ENCODE data around the gene VSTM2B. TPM values are rescaled to one million over a fixed set of nuclear protein-coding genes. Genes with fewer than 3 reads are reported as not detected.

The VSTM2B gene
- total and polyA plus RNA-seq, 2 donors: not detected

- peak; percentile 46 for DNase-seq (ENCODE audit: extremely low spot score)
- peaks cover 1% of the 10 kb centered on the region for H3K36me3 ChIP-seq (ENCODE audit: insufficient read depth)
- no peak overlapping the region for H3K4me3 ChIP-seq (ENCODE audit: low read depth, low read length)
- H3K4me1 ChIP-seq (ENCODE audit: insufficient read depth): no peaks in the 10 kb centered on the region
- WGBS: 38% methylated on average over 19 of the region's 19 CpGs
- no peak overlapping the region for H3K27ac ChIP-seq (ENCODE audit: low read depth)
Measured at GRCh38 chr19:29610574-29611271, 84.9 kb downstream of the VSTM2B start.

GRCh38 chr19:29612121-29612520 is 86.3 kb downstream of the VSTM2B start:
- DNase-seq (ENCODE audit: extremely low spot score): no peak
- WGBS: 94% methylated on average over 9 of the region's 9 CpGs
- Histone ChIP-seq H3K4me3 (ENCODE audit: low read depth, low read length) (no peak overlapping the region), H3K4me1 (ENCODE audit: insufficient read depth) (no peaks in the 10 kb centered on the region), H3K27ac (ENCODE audit: low read depth) (no peak overlapping the region), H3K36me3 (ENCODE audit: insufficient read depth) (peaks cover 1% of the 10 kb centered on the region)

- Histone ChIP-seq H3K27ac (ENCODE audit: low read depth) (no peak overlapping the region), H3K4me1 (ENCODE audit: insufficient read depth) (no peaks in the 10 kb centered on the region), H3K36me3 (ENCODE audit: insufficient read depth) (peaks cover 1% of the 10 kb centered on the region), H3K4me3 (ENCODE audit: low read depth, low read length) (no peak overlapping the region)
- DNase-seq (ENCODE audit: extremely low spot score): no peak
- WGBS: 94% methylated on average over 21 of the region's 21 CpGs
Measured at GRCh38 chr19:29612801-29613595, 87.2 kb downstream of the VSTM2B start.

GRCh38 chr19:29614046-29614445 is 88.3 kb downstream of the VSTM2B start:
- Histone ChIP-seq H3K4me1 (ENCODE audit: insufficient read depth) (no peaks in the 10 kb centered on the region), H3K4me3 (ENCODE audit: low read depth, low read length) (no peak overlapping the region), H3K36me3 (ENCODE audit: insufficient read depth) (peaks cover 1% of the 10 kb centered on the region), H3K27ac (ENCODE audit: low read depth) (no peak overlapping the region)
- 88% methylated on average over 7 of the region's 7 CpGs for WGBS
- no peak for DNase-seq (ENCODE audit: extremely low spot score)

Other genes starting within 250 kb of the VSTM2B start
- gene POP4, start 80.3 kb downstream of the VSTM2B start, total RNA-seq: 66.9 TPM
- gene POP4, start 80.3 kb downstream of the VSTM2B start, polyA plus RNA-seq: 82.4 TPM
- 13.4 TPM for gene PLEKHF1, start 139.5 kb downstream of the VSTM2B start, total RNA-seq
- 30.8 TPM for gene PLEKHF1, start 139.5 kb downstream of the VSTM2B start, polyA plus RNA-seq
- 20.8 TPM for gene C19orf12, start 189.3 kb downstream of the VSTM2B start, total RNA-seq
- 26.5 TPM for gene C19orf12, start 189.3 kb downstream of the VSTM2B start, polyA plus RNA-seq

Measured in urinary bladder (tissue), 4 donors.